ENCODE measurements around the gene PRDX3.

GRCh38 chr10:119203006-119203405, 24.4 kb upstream of the PRDX3 start:
- TF ChIP-seq CTCF (IDR thresholded peaks at IDR 0.05) (no peak), POLR2A (IDR thresholded peaks at IDR 0.05) (no peak), POLR2AphosphoS5 (IDR thresholded peaks at IDR 0.05) (no peak)
